Activated CD8-positive, alpha-beta T cell treated with anti-CD3 and anti-CD28 coated beads, Interleukin-2, amount 10 ng/mL, durations not matched to agents 7 days and 5 days (primary cell): Measurements from ENCODE around the gene DDX43. TPM values are rescaled to one million over a fixed set of nuclear protein-coding genes. Genes with fewer than 3 reads are reported as not detected.

Experiments
- ATAC-seq: fragments of 150-1000 bp; cut with Tn5 transposase; one replicate; pipeline ENCODE4 v1.10.0; 2021; ENCODE audit warnings: moderate library complexity
- CTCF ChIA-PET: fragments of 350-600 bp; sonication (Branson Sonifier 250); formaldehyde crosslinking; loops from one replicate; lab custom pipeline; 2021; ENCODE audit warnings: antibody characterized with exemption; lab: Charles Lee
- POLR2A ChIA-PET: fragments of 350-600 bp; sonication (Branson Sonifier 250); formaldehyde crosslinking; loops from one replicate; lab custom pipeline; 2021; ENCODE audit warnings: antibody characterized with exemption; lab: Charles Lee
- DNase-seq: peaks from one replicate; pipeline ENCODE4 v3.0.0-alpha.2; 2020
- H3K27ac Mint-ChIP-seq: one replicate; pipeline ENCODE4 v1.8.0; 2021; ENCODE audit warnings: mild to moderate bottlenecking, mixed read lengths
- H3K27me3 Mint-ChIP-seq: one replicate; pipeline ENCODE4 v1.8.0; 2021; ENCODE audit warnings: low read depth, mixed read lengths
- H3K36me3 Mint-ChIP-seq: one replicate; pipeline ENCODE4 v1.8.0; 2021; ENCODE audit warnings: low read depth, mixed read lengths
- H3K4me1 Mint-ChIP-seq: one replicate; pipeline ENCODE4 v1.8.0; 2021; ENCODE audit warnings: low read depth, mixed read lengths
- H3K4me3 Mint-ChIP-seq: one replicate; pipeline ENCODE4 v1.8.0; 2021; ENCODE audit warnings: mild to moderate bottlenecking, mixed read lengths
- H3K9me3 Mint-ChIP-seq: one replicate; pipeline ENCODE4 v1.8.0; 2022; ENCODE audit warnings: mixed read lengths; ENCODE audit not compliant: insufficient read depth
- total RNA-seq, 2 experiments: library from RNA; stranded (reverse); gene quantifications; one replicate each; pipeline ENCODE4 v1.2.3, GENCODE V29; 2021

Gene DDX43
- total RNA-seq = 1 to 10 TPM in 1 of 2 experiments, under 1 TPM in 1; 0.66 to 1.2 TPM

- Mint-ChIP-seq H3K27me3 (peaks cover 2% of the 10 kb centered on the region), H3K4me3 (peak within 1 kb of the TSS; percentile 68), H3K36me3 (peaks cover 5% of the 10 kb centered on the region), H3K4me1 (peaks cover 24% of the 10 kb centered on the region), H3K27ac (peak within 1 kb of the TSS; percentile 89), H3K9me3 (no peaks in the 10 kb centered on the region)
- ChIA-PET CTCF (no interaction called here), POLR2A (no interaction called here)
- ATAC-seq = peak; percentile 69
- DNase-seq = peak; percentile 60
These were observed at the start of gene DDX43 for GRCh38 chr6:73394577-73395354. Gene DDX43, plus strand, starts transcription at chr6:73394828. Its CDS starts 78 bp downstream, at chr6:73394906.

- DNase-seq (no peak), ATAC-seq (no peak)
- Mint-ChIP-seq H3K27me3 (peaks cover 43% of the 10 kb centered on the region), H3K9me3 (no peaks in the 10 kb centered on the region), H3K4me3 (no peak overlapping the region), H3K36me3 (no peaks in the 10 kb centered on the region), H3K27ac (no peak overlapping the region), H3K4me1 (no peaks in the 10 kb centered on the region)
- ChIA-PET POLR2A (no interaction called here), CTCF (interaction anchor here (1.3 to 1.5 kb wide), 2 partner anchors 40 to 63 kb away, joined by 3 to 5 read pairs; no protein-coding TSS in a partner anchor)
These were observed 46.0 kb upstream of the DDX43 start for GRCh38 chr6:73348550-73349204.

DNA sequence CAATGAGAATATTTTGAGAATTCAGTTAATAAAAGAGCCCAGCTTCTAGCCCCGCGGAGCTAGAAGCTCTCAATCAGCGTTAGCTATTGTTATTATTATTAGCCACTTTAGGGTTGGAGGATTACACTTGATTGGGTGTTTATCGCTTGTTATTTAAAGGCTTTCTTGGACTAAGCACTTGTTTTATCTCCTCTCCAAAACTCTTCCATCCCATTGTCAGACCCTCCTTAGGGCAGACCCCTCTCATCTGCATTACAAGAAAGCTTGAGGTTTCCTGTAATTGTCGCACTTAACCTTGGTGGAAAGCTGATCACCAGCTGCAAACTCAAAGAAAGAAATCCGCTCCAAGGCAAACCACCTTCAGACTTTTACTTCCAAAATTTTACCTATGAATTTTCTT, 45.3 kb upstream of the DDX43 start:
- ChIA-PET POLR2A (no interaction called here), CTCF (interaction anchor here (1.3 to 1.5 kb wide), 2 partner anchors 40 to 63 kb away, joined by 3 to 5 read pairs; no protein-coding TSS in a partner anchor)
- H3K4me3 Mint-ChIP-seq = no peak overlapping the region
- no peaks in the 10 kb centered on the region for H3K36me3 Mint-ChIP-seq
- H3K27me3 Mint-ChIP-seq = peaks cover 43% of the 10 kb centered on the region
- H3K27ac Mint-ChIP-seq = no peak overlapping the region
- DNase-seq (no peak), ATAC-seq (no peak)
- H3K4me1 Mint-ChIP-seq = no peaks in the 10 kb centered on the region
- H3K9me3 Mint-ChIP-seq = no peaks in the 10 kb centered on the region

DNA sequence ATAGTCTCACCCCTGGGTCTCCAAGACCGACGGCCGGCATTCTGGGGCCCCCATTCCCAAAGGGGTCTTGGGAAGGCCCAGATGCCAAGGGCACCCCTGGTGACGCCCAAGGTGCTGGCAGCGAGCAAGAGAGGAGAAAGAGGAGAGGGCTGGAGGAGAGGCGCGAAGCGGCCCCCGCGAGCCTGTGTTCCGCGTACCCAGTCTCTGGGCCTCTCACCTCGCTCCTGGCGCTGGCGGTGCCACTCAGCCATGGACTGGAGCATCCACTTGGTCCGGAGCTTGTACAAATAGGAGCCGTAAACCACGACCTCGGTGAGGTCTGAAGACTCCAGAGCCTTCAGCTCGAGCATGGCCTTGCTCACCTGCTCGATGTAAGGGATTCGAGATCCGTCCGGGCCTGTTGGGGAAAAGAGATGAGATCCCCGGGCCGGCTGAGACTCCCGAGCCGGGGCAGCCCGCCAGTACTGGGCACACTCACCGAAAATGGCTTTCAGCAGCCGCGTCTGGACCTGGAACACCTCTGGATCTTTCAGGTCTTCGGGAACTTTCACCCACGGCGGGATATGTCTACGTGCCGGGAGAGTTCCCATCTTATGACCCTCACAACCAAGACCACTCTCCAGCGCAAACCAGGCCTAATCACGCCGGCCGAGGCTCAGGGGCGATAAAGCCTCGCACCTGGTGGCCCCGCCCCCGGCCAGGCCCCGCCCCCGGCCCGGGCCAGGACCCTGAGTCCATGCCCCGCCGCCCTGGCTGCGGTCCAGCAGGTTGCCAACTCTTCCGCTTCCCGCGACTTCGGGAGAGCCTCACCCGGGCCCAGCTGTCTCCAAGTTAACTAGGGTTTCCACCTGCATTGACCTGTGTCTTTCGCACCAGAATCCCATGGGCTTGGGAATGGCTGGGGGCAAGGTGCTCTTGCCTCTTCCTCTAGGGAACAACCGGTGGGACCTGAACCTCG, 40.7 kb upstream of the DDX43 start, which contains the start of gene DPPA5:
TSS of gene DPPA5 (minus strand) at position 641 of the 958 bp plus-strand sequence. CDS start at position 590, 51 bp downstream.
- Mint-ChIP-seq H3K4me1 (no peaks in the 10 kb centered on the region), H3K27ac (no peak within 1 kb of the TSS), H3K27me3 (peaks cover 35% of the 10 kb centered on the region), H3K4me3 (no peak within 1 kb of the TSS), H3K9me3 (no peaks in the 10 kb centered on the region), H3K36me3 (no peaks in the 10 kb centered on the region)
- no peak for ATAC-seq
- DNase-seq = no peak
- POLR2A ChIA-PET = interaction anchor here (0.8 kb wide), 1 partner anchor 36 kb away, joined by 5 read pairs; no protein-coding TSS in a partner anchor
- CTCF ChIA-PET = no interaction called here

DNA sequence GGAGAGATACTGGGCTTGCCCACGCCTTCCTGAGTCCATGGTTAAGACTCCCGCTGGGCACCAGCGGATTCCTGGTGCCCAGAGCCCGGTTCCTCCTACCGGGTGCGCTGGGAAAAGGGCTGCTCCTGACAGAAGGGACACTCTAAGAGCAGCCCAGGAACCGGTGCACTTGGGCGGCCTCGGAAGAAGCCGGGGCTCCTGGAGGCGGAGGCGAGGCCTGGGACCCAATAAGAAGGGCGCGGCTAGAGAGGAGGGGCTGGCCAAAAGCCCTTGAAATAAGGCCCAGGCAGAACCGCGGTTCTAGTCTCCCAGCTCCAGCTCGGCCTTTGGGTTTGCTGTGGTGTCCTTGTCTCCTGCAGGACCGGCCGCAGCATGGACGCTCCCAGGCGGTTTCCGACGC, 32.3 kb upstream of the DDX43 start, which contains the start of gene KHDC3L:
TSS of gene KHDC3L (plus strand) at position 301 of the 400 bp plus-strand sequence. CDS start at position 373, 72 bp downstream.
- no peak for DNase-seq
- H3K27ac Mint-ChIP-seq = no peak within 1 kb of the TSS
- peaks cover 8% of the 10 kb centered on the region for H3K27me3 Mint-ChIP-seq
- no peaks in the 10 kb centered on the region for H3K36me3 Mint-ChIP-seq
- H3K4me1 Mint-ChIP-seq = no peaks in the 10 kb centered on the region
- ChIA-PET CTCF (no interaction called here), POLR2A (no interaction called here)
- no peak within 1 kb of the TSS for H3K4me3 Mint-ChIP-seq
- H3K9me3 Mint-ChIP-seq = no peaks in the 10 kb centered on the region
- no peak for ATAC-seq

DNA sequence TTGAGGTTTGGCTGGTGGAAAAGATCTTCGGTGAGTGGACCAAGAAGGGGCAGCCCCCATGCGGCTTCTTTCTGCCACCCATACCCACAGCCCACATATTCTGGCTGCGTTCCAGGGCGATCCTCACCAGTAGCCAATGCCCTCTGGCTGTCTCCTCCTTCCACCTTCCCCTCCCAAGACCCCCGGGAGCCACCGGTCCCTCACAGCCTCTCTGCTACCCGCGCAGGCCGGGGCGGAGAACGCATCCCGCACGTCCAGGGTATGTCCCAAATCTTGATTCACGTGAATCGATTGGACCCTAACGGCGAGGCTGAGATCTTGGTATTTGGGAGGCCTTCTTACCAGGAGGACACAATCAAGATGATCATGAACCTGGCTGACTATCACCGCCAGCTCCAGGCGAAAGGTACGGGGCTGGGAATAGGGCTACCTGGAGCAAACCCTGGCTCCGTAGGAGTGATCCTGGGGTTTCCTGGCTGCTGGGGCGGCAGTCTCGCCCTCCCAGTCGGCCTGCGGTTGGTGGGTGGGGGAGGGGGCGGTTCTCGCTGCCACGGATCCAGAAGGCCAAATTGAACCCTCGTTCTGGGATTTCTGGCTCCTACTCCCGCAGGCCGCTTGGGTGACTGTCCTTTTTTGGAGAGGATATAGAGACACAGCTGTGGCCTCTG, 31.6 kb upstream of the DDX43 start:
- ChIA-PET POLR2A (no interaction called here), CTCF (no interaction called here)
- no peak overlapping the region for H3K4me3 Mint-ChIP-seq
- DNase-seq (no peak), ATAC-seq (no peak)
- H3K9me3 Mint-ChIP-seq = no peaks in the 10 kb centered on the region
- no peaks in the 10 kb centered on the region for H3K36me3 Mint-ChIP-seq
- peaks cover 6% of the 10 kb centered on the region for H3K27me3 Mint-ChIP-seq
- no peak overlapping the region for H3K27ac Mint-ChIP-seq
- H3K4me1 Mint-ChIP-seq = no peaks in the 10 kb centered on the region

GRCh38 chr6:73363537-73363875, 31.1 kb upstream of the DDX43 start:
- DNase-seq = no peak
- H3K4me1 Mint-ChIP-seq = no peaks in the 10 kb centered on the region
- H3K4me3 Mint-ChIP-seq = no peak overlapping the region
- H3K9me3 Mint-ChIP-seq = no peaks in the 10 kb centered on the region
- H3K36me3 Mint-ChIP-seq = no peaks in the 10 kb centered on the region
- CTCF ChIA-PET = no interaction called here
- peaks cover 9% of the 10 kb centered on the region for H3K27me3 Mint-ChIP-seq
- POLR2A ChIA-PET = no interaction called here
- no peak for ATAC-seq
- H3K27ac Mint-ChIP-seq = no peak overlapping the region

DNA sequence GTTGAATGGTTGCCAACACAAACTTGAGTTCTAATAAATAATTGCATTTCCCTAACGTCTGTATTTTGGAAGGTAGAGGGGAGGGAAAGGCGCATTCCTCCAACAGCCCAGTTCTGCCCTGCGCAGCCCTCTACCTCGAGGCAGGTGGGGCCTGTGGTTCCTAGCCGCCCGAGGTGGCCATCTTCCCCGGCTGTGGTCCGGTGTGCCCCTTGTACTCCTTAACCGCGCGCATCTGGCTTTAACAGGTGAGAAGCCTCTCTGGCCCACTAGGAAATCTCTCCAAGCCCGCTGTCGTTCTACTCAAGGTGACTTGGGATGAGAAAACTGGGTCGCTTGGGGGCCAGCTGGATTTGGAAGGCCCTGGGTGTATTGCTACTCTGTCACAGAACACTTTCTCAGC, 30.5 kb upstream of the DDX43 start:
- ChIA-PET CTCF (no interaction called here), POLR2A (no interaction called here)
- H3K36me3 Mint-ChIP-seq = no peaks in the 10 kb centered on the region

DNA sequence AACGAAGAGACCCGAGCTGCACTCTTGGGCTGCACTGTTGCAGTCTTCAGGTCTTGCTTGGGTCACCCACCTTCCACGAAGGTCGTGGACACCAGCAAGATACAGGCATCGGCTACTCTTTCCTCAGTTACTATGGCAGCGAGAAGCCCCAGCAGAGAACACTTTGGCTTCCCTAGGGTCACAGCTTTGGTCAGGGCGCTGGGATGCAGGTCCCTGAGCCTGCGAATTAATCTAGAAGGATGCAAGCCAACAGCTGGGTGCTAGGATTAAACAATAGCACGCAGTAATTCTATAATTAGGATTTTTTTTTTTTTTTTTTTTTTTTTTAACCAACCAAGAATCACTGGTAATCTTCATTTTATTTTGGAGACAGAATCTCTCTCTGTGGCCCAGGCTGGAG, 30.1 kb upstream of the DDX43 start:
- CTCF ChIA-PET = no interaction called here
- H3K4me3 Mint-ChIP-seq = no peak overlapping the region
- peaks cover 8% of the 10 kb centered on the region for H3K27me3 Mint-ChIP-seq
- H3K9me3 Mint-ChIP-seq = no peaks in the 10 kb centered on the region
- no peak overlapping the region for H3K27ac Mint-ChIP-seq
- no peaks in the 10 kb centered on the region for H3K4me1 Mint-ChIP-seq
- no peaks in the 10 kb centered on the region for H3K36me3 Mint-ChIP-seq
- POLR2A ChIA-PET = no interaction called here
- no peak for DNase-seq
- ATAC-seq = no peak

More for the DNA sequence above, 30.5 kb upstream of the DDX43 start:
- no peak for ATAC-seq
- H3K4me1 Mint-ChIP-seq = no peaks in the 10 kb centered on the region
- H3K4me3 Mint-ChIP-seq = no peak overlapping the region
- DNase-seq = no peak
- H3K9me3 Mint-ChIP-seq = no peaks in the 10 kb centered on the region
- H3K27ac Mint-ChIP-seq = no peak overlapping the region
- peaks cover 10% of the 10 kb centered on the region for H3K27me3 Mint-ChIP-seq

DNA sequence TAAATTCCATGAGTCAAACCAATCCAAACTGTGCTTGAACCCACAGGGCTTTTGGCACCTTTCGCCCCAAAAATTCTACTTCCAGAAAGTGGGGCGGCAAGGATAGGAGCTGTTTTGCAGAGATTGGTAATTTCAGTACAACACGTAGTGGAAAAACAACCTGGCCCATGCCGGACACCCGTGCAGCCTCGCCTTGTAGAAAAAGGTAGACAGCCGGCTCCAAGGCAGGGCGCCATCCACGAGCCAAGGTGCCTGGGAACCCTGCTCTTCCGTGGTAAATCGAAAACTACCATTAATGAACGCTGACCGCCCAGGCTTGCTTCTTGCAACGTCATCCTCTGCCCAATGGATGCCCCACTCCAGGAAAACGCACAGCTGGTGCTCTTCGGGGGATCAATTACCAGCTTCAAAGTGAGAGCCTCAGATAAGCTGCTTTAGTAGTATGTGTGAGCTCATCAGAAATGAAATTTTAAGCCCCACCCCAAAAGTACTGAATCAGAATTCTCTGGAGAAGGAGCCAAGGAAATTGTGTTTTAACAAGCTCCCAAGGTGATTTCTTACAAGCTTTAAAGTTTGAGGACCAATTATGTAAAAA, 26.8 kb upstream of the DDX43 start:
- CTCF ChIA-PET = interaction anchor here (0.7 kb wide), 1 partner anchor 42 kb away, joined by 3 read pairs; no protein-coding TSS in a partner anchor
- DNase-seq (no peak), ATAC-seq (no peak)
- Mint-ChIP-seq H3K36me3 (no peaks in the 10 kb centered on the region), H3K4me1 (no peaks in the 10 kb centered on the region), H3K9me3 (peaks cover 4% of the 10 kb centered on the region), H3K27me3 (peaks cover 8% of the 10 kb centered on the region), H3K27ac (no peak overlapping the region), H3K4me3 (no peak overlapping the region)
- POLR2A ChIA-PET = no interaction called here

GRCh38 chr6:73368675-73369074, 26.0 kb upstream of the DDX43 start:
- H3K4me3 Mint-ChIP-seq = no peak overlapping the region
- H3K27me3 Mint-ChIP-seq = peaks cover 8% of the 10 kb centered on the region
- H3K9me3 Mint-ChIP-seq = peaks cover 8% of the 10 kb centered on the region
- H3K4me1 Mint-ChIP-seq = no peaks in the 10 kb centered on the region
- no peak for ATAC-seq
- H3K27ac Mint-ChIP-seq = no peak overlapping the region
- ChIA-PET POLR2A (interaction anchor here (0.7 kb wide), 1 partner anchor 430 kb away, joined by 3 read pairs; no protein-coding TSS in a partner anchor), CTCF (no interaction called here)
- H3K36me3 Mint-ChIP-seq = no peaks in the 10 kb centered on the region
- no peak for DNase-seq
